GM21619 (cell line): ENCODE results near the gene SLC30A2.
"Not testable (repeated sequence)": the region's sequence is repeated elsewhere in the genome, so short reads cannot be mapped to it uniquely, and the experiment has no call there.

ENCODE experiments used
- ATAC-seq: cut with Tn5 transposase; IDR thresholded peaks from one replicate; pipeline ENCODE4 v1.9.1; 2021; ENCODE audit not compliant: unreplicated experiment

The SLC30A2 gene

GRCh38 chr1:26045722-26046245 is at the start of gene SLC30A2:
TSS of gene SLC30A2 (minus strand) at chr1:26046118. CDS start at chr1:26045896, 222 bp downstream.
- no peak for ATAC-seq

- ATAC-seq: no peak
Measured at GRCh38 chr1:26094677-26095383, 48.9 kb upstream of the SLC30A2 start.

- no peak for ATAC-seq
Measured at GRCh38 chr1:26094076-26094669, 48.3 kb upstream of the SLC30A2 start.

GRCh38 chr1:26093569-26093968 is 47.7 kb upstream of the SLC30A2 start:
- not testable (repeated sequence) for ATAC-seq

GRCh38 chr1:26092422-26092821 is 46.5 kb upstream of the SLC30A2 start:
- no peak for ATAC-seq

- ATAC-seq: no peak
Measured at GRCh38 chr1:26090893-26091292, 45.0 kb upstream of the SLC30A2 start.

- ATAC-seq: no peak
Measured at GRCh38 chr1:26089125-26089524, 43.2 kb upstream of the SLC30A2 start.

- no peak for ATAC-seq
Measured at GRCh38 chr1:26084844-26085243, 38.9 kb upstream of the SLC30A2 start.

GRCh38 chr1:26084091-26084561 is 38.2 kb upstream of the SLC30A2 start:
- no peak for ATAC-seq

- no peak for ATAC-seq
Measured at GRCh38 chr1:26083208-26083607, 37.3 kb upstream of the SLC30A2 start.

- no peak for ATAC-seq
Measured at GRCh38 chr1:26082020-26082350, 36.1 kb upstream of the SLC30A2 start.

GRCh38 chr1:26081267-26082019 is 35.5 kb upstream of the SLC30A2 start:
- ATAC-seq: no peak

GRCh38 chr1:26079960-26080814 is 34.3 kb upstream of the SLC30A2 start:
- no peak for ATAC-seq

- ATAC-seq: no peak
Measured at GRCh38 chr1:26079178-26079563, 33.3 kb upstream of the SLC30A2 start.

GRCh38 chr1:26078286-26079177 is 32.6 kb upstream of the SLC30A2 start:
- ATAC-seq: no peak

GRCh38 chr1:26077524-26077923 is 31.6 kb upstream of the SLC30A2 start:
- ATAC-seq: no peak

- no peak for ATAC-seq
Measured at GRCh38 chr1:26075421-26076144, 29.7 kb upstream of the SLC30A2 start.

- ATAC-seq: no peak
Measured at GRCh38 chr1:26072305-26072704, 26.4 kb upstream of the SLC30A2 start.

- ATAC-seq: no peak
Measured at GRCh38 chr1:26070963-26071342, 25.0 kb upstream of the SLC30A2 start.
